HG03064 (cell line): ENCODE data around the gene TMEM35B.
"Not testable (repeated sequence)": the region's sequence is repeated elsewhere in the genome, so short reads cannot be mapped to it uniquely, and the experiment has no call there.

Experiments
- ATAC-seq: cut with Tn5 transposase; IDR thresholded peaks from one replicate; pipeline ENCODE4 v1.9.1; 2021; ENCODE audit warnings: low read depth; ENCODE audit not compliant: unreplicated experiment

TMEM35B gene

DNA sequence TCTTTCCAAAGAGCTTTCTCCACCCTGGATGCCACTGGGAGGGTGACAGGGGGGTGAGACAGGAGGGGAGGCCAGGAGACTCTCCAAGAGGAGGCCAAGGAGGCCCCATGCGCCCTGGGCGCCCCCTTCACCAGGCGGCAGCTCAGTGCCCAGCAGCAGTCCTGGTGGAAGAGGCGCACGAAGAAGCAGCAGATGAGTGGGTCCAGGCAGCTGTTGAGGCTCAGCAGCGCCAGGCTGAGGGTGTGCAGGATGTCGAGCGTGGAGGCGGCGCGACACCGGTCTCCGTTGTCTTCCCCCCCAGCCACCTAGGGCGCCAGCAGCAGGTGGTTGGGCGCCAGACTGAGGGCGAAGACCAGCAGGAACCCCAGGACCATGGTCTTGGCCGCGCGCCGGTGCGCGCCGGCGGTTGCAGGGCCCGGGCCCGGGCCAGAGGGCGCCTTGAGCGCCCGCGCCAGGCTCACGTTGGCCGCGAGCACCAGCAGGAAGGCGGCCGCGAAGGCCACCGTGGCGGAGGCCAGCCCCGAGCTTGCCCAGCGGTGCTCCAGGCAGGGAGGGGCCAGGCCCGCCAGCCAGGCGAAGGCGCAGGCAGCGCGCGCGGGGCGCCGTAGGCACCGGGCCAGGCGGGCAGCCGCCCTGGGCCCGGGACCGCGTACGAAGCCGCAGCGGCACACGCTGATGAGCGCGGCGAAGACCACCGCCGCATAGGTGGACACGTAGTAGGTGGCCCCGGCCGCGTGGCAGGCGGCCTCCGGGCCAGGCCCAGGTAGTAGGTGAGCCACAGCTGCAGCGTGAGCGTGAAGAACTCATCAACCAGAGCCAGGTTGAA is 8.6 kb downstream of the TMEM35B start:
- ATAC-seq, result no peak

DNA sequence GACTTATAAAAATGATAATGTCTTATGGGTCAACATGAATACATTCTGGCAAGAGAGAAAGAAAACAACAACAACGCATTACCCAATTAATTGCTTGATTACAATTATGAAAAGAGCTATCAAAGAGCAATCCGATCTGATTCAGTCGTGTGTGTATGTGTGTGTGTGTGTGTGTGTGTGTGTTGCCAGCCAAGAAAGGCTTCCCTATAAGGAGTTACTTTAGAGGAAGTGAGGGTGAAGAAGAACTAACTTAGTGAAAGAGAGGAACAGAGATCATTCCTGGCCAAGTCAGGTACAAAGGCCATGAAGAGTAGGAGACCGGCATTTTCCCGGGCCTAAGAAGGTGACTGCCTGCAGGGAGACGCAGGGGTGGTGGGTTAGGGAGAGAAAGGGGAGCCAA is 9.4 kb downstream of the TMEM35B start:
- ATAC-seq, result no peak

DNA sequence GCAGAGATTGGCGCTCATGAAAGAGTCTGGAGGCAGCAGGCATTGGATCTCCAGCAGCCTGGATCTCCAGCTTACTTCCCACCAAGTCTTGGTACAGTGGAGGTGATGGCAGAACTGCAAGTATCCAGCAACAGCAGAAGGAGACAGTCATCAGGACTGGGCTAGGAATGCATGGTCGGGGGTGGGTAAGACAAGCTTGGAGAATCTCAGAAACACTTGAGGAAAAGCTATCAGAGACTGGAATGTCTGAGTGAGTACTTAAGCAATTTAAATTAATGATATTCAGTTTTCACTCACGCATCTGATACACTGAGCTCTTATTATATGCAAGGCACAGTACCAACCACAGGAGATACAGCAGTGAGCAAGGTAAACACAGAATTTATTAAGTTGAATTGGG is 9.8 kb downstream of the TMEM35B start:
- no peak for ATAC-seq

DNA sequence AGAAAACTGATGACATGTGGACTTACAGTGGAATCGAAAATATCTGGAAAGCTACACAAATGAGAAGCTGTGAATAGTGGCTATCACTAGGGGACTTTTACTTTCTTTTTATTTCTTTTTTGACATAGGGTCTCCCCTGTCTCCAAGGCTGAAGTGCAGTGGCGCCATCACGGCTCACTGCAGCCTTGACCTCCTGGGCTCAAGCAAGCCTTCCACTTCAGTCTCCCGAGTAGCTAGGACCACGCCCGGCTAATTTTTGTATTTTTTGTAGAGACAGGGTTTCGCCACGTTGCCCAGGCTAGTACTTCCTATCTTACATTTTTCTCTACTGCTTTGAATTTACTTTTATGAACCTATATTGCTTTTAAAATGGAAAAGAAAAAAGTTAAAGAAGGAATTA is 10.5 kb downstream of the TMEM35B start:
- ATAC-seq, result no peak

DNA sequence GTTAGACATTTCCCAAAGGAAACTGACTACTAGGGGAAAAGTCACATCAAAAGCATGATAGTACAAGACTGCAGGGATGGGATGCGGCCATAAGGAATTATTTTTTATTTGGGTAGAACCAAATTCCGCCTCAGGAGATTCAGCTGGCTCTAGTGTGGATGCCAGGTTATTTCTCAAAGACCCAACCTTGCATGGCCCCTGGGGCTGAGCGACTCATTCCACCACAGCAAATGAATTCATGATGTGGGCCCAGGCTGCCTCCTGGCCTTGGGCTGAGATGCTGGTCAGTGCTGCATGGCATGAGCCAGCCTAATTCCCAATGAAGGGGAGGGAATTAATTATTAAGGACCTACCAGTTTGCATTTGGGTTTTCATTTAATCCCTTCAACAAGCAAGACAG is 11.8 kb downstream of the TMEM35B start:
- ATAC-seq, result no peak

DNA sequence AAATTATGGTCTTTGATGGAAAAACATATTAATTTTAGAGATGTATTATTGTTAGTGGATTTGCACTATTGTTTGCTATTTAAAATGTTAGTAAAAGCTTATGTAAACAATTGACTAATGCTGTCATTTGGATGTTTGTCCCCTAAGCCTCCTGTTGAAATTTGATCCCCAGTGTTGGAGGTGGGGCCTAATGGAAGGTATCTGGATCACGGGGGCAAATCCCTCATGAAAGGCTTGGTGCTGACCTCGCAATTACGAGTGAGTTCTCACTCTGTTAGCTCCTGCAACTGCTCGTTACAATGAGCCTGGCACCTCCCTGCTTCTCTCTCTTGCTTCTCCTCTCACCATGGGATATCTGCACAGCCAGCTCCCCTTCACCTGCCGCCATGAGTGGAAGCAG is 14.3 kb downstream of the TMEM35B start:
- no peak for ATAC-seq

DNA sequence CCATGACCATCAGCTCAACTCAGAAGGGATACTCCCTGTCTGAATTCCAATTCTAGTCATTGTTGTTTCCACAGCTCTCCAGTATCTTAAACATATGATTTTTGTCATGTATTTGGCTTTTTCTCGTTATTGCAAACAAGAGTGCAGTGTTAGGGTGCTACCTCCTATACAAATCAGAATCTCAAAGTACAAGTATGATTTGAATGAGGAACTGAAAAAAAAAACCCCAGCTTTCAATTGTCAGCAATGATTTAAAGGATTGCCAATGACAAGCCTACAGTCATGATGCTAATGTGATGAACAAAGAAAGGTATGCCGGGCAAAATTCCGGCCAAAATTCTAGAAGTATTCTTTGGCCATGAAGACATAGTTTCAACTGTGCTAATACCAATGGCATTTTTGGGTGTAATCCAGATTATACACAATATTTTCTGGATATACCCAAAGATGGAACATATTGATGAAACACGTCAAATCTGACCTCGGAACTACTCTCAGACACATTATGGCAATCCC is 14.9 kb downstream of the TMEM35B start:
- ATAC-seq, result no peak

DNA sequence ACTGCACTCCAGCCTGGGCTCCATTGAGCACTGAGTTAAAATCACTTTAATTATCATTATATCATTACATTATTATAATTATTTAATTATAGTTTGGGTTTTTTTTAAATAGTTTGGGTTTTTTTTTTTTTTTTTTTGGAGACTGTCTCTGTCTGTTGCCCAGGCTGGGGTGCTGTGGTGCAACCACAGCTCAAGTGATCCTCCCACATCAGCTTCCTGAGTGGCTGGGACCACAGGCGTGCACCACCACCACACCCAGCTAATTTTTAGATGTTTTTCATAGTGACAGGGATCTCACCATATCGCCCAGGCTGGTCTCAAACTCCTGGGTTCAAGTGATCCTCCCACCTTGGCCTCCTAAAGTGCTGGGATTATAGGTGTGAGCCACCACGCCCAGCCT is 16.9 kb downstream of the TMEM35B start:
- not testable (repeated sequence) for ATAC-seq

DNA sequence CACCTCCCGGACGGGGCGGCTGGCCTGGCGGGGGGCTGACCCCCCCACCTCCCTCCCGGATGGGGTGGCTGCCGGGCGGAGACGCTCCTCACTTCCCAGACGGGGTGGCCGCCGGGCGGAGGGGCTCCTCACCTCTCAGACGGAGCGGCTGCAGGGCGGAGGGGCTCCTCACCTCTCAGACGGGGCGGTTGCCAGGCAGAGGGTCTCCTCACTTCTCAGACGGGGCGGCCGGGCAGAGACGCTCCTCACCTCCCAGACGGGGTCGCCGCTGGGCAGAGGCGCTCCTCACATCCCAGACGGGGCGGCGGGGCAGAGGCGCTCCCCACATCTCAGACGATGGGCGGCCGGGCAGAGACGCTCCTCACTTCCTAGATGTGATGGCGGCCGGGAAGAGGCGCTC is 17.5 kb downstream of the TMEM35B start:
- not testable (repeated sequence) for ATAC-seq

DNA sequence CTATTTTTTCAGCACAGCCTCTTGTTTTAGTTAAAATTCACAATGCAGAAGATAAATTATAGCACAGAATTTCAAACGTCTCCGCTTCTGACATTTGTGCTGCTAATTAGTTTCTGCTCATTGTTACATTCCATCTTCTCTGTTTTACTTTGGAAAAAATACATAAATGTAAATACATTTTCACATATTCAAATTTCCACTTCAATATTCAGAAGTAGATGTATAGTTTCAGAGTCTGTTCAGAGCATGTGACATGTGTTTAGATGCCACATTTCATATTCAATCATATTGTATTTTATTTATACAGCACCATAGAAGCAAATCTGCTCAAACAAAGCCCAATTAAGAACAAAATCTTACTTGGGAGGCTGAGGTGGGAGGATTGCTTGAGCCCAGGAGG is 19.6 kb downstream of the TMEM35B start:
- ATAC-seq, result no peak

DNA sequence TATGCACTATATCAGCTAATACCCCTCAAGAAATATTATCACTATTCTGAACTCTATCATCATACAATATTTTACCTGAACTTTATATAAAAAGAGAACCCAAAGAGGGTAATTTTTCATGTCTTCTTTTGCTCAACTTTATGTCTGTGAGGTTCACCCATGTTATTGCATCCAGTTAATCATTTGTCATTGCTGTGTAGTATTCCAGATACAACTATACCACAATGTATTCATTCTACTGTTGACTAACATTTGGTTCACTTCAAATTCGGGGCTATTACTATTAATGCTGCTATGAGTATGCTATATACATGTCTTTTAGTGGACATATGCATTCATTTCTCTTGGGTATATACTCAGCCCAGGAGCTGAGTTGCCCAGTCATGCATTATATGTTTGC is 34.7 kb downstream of the TMEM35B start:
- no peak for ATAC-seq

DNA sequence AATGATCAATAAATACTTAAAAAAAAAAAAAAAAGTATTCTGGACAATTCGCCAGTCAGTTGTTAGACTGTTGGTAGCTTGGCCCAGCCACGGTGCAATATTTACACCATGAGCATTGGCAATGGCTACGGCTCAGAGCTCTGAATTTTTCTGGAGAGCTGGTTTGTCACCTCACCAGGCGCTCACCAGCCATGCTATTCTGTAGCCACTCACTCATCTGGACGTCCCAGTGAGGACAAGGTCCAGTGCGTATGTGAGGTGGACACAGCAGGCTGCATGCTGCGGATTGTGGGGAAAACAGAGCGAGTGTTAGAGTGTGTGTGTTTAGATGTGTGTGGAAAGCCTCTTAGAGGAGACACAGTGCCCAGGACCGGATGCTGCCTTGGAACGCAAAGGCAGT is 36.4 kb downstream of the TMEM35B start:
- ATAC-seq, result not testable (repeated sequence)

DNA sequence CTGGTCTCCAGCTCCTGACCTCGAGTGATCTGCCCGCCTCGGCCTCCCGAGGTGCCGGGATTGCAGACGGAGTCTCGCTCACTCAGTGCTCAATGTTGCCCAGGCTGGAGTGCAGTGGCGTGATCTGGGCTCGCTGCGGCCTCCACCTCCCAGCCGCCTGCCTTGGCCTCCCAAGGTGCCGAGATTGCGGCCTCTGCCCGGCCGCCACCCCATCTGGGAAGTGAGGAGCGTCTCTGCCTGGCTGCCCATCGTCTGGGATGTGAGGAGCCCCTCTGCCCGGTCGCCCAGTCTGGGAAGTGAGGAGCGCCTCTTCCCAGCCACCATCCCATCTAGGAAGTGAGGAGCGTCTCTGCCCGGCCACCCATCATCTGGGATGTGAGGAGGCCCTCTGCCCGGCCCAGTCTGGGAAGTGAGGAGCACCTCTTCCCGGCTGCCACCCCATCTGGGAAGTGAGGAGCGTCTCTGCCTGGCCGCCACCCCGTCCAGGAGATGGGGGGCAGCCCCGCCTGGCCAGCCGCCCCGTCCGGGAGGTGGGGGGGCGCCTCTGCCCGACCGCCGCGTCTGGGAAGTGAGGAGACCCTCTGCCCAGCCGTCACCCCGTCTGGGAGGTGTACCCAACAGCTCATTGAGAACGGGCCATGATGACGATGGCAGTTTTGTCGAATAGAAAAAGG is 37.4 kb downstream of the TMEM35B start:
- not testable (repeated sequence) for ATAC-seq

DNA sequence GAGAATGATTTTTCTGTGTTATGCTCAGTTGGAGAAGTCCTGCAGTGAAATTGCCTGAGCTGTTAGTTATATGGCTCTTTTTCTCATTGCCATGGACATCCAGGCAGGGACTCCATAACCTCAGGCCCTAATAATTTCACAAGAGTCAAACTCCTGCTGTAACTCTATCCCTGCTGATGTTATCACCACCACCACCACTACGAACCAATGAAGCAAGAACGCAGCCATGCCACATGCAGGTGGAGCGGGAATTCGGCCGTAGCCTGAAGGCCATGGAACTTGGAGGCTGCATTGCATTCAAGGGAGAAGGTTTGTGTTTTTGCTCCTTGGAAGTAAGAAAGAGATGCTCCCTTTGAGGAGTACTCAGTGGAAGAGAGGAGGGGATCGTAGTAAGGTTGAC is 38.9 kb downstream of the TMEM35B start:
- no peak for ATAC-seq

DNA sequence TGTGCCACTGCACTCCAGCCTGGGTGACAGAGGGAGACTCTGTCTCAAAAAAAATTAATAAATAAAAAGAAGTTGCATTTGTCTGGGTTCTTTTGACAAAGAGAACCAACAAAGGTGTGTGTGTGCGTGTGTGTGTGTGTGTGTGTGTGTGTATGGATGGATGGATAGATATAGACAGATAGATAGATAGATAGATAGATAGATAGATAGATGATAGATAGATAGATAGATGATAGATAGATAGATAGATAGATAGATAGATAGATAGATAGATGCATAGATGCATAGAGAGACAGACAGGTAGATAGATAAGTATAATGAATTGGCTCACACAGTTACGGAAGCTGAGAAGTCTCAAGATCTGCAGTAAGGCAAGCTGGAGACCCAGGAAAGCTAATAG is 43.3 kb downstream of the TMEM35B start:
- ATAC-seq, result not testable (repeated sequence)
